Smooth muscle cell (in vitro differentiated cells): ENCODE results near the gene SNX25. TPM values are rescaled to one million over a fixed set of nuclear protein-coding genes. Genes with fewer than 3 reads are reported as not detected.
"Not testable (repeated sequence)": the region's sequence is repeated elsewhere in the genome, so short reads cannot be mapped to it uniquely, and the experiment has no call there.

Experiments
- DNase-seq: peaks from one replicate; lab custom pipeline; 2025; ENCODE audit not compliant: unreplicated experiment; lab: John Stamatoyannopoulos, UW
- H2AFZ ChIP-seq: fragments of 200-600 bp; sonication (generic); 2 replicates; pipeline ENCODE4 v1.6.0; 2016; ENCODE audit warnings: antibody characterized with exemption, low read depth, mild to moderate bottlenecking
- H3F3A ChIP-seq: fragments of 200-600 bp; sonication (generic); 2 replicates; pipeline ENCODE4 v1.6.0; 2017; ENCODE audit warnings: antibody characterized with exemption, low read depth
- H3K27ac ChIP-seq: fragments of 200-600 bp; sonication (generic); 2 replicates; pipeline ENCODE4 v1.5.1; 2016; ENCODE audit warnings: low read depth, mild to moderate bottlenecking
- H3K27me3 ChIP-seq: fragments of 200-600 bp; sonication (generic); 2 replicates; pipeline ENCODE4 v1.6.1; 2016; ENCODE audit warnings: low read depth, mild to moderate bottlenecking
- H3K36me3 ChIP-seq: fragments of 200-600 bp; sonication (generic); 2 replicates; pipeline ENCODE4 v1.5.1; 2016; ENCODE audit warnings: low read depth
- H3K4me1 ChIP-seq: fragments of 200-600 bp; sonication (generic); 2 replicates; pipeline ENCODE4 v1.5.1; 2016; ENCODE audit warnings: low read depth
- H3K4me2 ChIP-seq: fragments of 200-600 bp; sonication (generic); 2 replicates; pipeline ENCODE4 v1.6.0; 2016; ENCODE audit warnings: mild to moderate bottlenecking
- H3K4me3 ChIP-seq: fragments of 200-600 bp; sonication (generic); 2 replicates; pipeline ENCODE4 v1.5.1; 2016; ENCODE audit warnings: mild to moderate bottlenecking
- H3K79me2 ChIP-seq: fragments of 200-600 bp; sonication (generic); 2 replicates; pipeline ENCODE4 v1.6.0; 2016; ENCODE audit warnings: low read depth, mild to moderate bottlenecking
- H3K9ac ChIP-seq: fragments of 200-600 bp; sonication (generic); 2 replicates; pipeline ENCODE4 v1.6.0; 2016; ENCODE audit warnings: low read depth
- H3K9me3 ChIP-seq: fragments of 200-600 bp; sonication (generic); replicated peaks from 2 replicates; pipeline ENCODE4 v1.5.1; 2016; ENCODE audit warnings: low read depth
- H4K20me1 ChIP-seq: fragments of 200-600 bp; sonication (generic); 2 replicates; pipeline ENCODE4 v1.6.0; 2016; ENCODE audit warnings: low read depth
- WGBS: methylation state at CpG from one replicate; pipeline ENCODE4 v1.1.7; 2016; ENCODE audit warnings: low lambda C conversion rate; 5-methylcytosine and 5-hydroxymethylcytosine counted together
- polyA plus RNA-seq: library from polyadenylated mRNA; unstranded; fragments of >200 nt; fragmentation: Nextera tagmentation; extraction: Ambion mirVana; gene quantifications from 2 replicates; pipeline ENCODE4 v1.2.1, GENCODE V29; 2016
- total RNA-seq: library from RNA; depleted of rRNA; stranded (reverse); fragments of >200 nt; gene quantifications from 2 replicates; pipeline ENCODE4 v1.2.3, GENCODE V29; 2014
- TF ChIP-seq, protein P1 (sequence below): fragments of 200-600 bp; sonication (generic); IDR thresholded peaks from 2 replicates; pipeline ENCODE4 v1.5.1; 2017; ENCODE audit warnings: borderline replicate concordance, mild to moderate bottlenecking, antibody characterized with exemption; ENCODE audit not compliant: insufficient read depth, poor library complexity, severe bottlenecking

SNX25 gene
- total and polyA plus RNA-seq, 2 experiments from 2014 or later = 12.3 to 23.6 TPM

DNA sequence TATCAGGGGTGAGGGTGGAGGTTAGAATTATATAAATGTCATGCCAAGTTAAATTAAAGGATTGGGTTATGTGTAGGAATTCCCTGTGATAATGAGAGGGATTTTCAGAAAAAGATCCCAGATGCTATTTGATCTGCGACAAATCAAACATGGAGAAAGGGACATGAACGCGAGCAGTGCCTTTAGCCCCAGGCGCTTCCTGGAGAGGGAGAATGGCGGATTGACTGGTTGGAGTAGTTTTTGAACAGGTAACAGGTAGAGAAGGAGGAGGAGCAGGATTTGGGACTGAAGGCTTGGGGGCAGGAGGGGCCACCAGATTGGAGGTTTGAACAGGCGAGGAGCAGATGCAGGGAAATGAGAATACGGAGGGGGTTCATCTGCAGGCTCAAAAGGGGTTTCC is 119.2 kb downstream of the SNX25 start:
- no peaks in the 10 kb centered on the region for H3K36me3 ChIP-seq
- H3K9ac ChIP-seq = no peak overlapping the region
- peaks cover 6% of the 10 kb centered on the region for H3K4me1 ChIP-seq
- DNase-seq = no peak
- WGBS = 89% methylated on average over 7 of the region's 7 CpGs
- no peaks in the 10 kb centered on the region for H3K27me3 ChIP-seq
- no peaks in the 10 kb centered on the region for H3K79me2 ChIP-seq
- H4K20me1 ChIP-seq = no peaks in the 10 kb centered on the region
- TF ChIP-seq, protein P1, sequence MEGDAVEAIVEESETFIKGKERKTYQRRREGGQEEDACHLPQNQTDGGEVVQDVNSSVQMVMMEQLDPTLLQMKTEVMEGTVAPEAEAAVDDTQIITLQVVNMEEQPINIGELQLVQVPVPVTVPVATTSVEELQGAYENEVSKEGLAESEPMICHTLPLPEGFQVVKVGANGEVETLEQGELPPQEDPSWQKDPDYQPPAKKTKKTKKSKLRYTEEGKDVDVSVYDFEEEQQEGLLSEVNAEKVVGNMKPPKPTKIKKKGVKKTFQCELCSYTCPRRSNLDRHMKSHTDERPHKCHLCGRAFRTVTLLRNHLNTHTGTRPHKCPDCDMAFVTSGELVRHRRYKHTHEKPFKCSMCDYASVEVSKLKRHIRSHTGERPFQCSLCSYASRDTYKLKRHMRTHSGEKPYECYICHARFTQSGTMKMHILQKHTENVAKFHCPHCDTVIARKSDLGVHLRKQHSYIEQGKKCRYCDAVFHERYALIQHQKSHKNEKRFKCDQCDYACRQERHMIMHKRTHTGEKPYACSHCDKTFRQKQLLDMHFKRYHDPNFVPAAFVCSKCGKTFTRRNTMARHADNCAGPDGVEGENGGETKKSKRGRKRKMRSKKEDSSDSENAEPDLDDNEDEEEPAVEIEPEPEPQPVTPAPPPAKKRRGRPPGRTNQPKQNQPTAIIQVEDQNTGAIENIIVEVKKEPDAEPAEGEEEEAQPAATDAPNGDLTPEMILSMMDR = no peak
- H3K9me3 ChIP-seq = no peaks in the 10 kb centered on the region
- H3K4me3 ChIP-seq = no peak overlapping the region
- no peaks in the 10 kb centered on the region for H3F3A ChIP-seq
- no peak overlapping the region for H2AFZ ChIP-seq
- H3K27ac ChIP-seq = no peak overlapping the region
- no peak overlapping the region for H3K4me2 ChIP-seq

DNA sequence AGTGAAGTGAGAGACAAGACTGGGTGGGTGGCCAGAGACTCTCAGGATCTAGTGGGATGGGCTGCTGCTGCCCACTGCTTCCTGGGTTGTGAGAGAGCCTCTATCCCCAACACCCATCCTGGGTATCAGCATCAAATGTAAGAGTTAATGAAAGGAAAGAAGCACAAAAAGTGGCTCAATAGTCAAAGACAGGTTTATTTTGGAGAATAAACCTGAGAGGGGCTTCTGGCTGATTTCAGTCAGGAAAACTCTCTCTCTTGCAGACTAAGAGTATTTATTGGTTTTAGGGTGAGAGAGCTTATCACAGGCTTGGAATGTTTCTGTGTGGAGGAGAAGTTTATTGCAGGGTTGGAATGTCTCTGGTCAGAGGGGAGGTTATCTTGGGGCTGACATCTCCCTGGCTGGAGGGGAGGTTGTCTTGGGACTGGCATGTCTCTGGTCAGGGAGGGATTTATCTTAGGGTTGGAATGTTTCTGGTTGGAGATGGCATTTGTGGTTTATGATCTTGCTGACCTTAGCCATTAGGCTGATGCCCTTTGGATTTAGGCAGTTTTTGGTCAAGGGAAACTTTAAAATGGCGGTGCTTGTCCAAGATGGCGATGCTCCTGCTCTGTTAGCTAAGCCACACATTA is 120.6 kb downstream of the SNX25 start:
- not testable (repeated sequence) for H3K27me3 ChIP-seq, H3K9ac ChIP-seq, DNase-seq, H3K36me3 ChIP-seq, H3K9me3 ChIP-seq, H4K20me1 ChIP-seq, H3K27ac ChIP-seq, H3K4me2 ChIP-seq, H3K79me2 ChIP-seq, H2AFZ ChIP-seq, H3F3A ChIP-seq, H3K4me3 ChIP-seq, H3K4me1 ChIP-seq
- 97% methylated on average over 2 of the region's 2 CpGs for WGBS

DNA sequence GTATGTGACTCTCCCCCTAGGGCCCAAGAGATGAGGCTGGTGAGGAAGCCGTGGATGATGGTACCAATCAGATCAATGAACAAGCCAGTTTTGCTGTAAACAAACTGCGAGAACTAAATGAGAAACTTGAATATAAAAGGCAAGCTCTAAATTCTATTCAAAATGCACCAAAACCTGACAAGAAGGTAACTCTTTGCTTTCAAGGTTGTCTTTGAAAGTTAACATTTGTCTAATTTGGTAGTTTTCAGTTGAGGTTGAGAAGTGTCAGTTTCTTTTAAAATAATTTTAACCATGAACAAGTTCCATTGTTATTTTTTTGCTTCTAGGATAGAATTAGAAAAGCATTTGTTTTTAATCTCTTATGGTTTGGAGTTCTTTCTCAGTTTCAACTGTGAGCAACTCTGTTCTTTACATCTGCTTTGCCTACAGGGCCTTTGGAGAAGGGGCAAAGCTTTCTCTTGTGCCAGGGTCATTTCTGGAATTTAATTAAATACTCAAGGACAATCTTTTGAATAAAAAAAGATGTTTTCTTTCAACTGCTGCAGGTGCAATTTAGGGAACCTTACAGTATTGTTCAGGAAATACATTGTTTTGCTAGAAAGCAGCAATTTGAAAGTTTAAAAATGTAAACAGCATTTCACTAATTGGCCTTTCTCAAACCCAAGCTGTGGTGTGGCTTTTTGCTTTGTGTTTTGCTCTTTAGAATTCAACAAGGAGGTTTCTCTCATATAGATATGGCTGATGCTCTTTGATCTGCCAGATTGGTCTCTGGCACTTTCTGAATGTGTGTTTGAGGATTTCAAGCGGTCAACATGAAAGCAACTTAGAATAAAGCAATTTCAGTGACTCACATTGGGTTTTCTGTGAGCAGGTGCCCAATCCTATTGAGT is 123.4 kb downstream of the SNX25 start:
- Histone ChIP-seq H3K36me3 (no peaks in the 10 kb centered on the region), H3K4me3 (no peak overlapping the region), H3K4me2 (no peak overlapping the region), H3K4me1 (peaks cover 6% of the 10 kb centered on the region), H3K27ac (no peak overlapping the region), H3K9me3 (no peaks in the 10 kb centered on the region), H3K79me2 (no peaks in the 10 kb centered on the region), H3F3A (no peaks in the 10 kb centered on the region), H3K9ac (no peak overlapping the region), H2AFZ (no peak overlapping the region), H4K20me1 (no peaks in the 10 kb centered on the region), H3K27me3 (no peaks in the 10 kb centered on the region)
- TF ChIP-seq, protein P1 = no peak
- WGBS = 90% methylated on average over 3 of the region's 3 CpGs
- DNase-seq = no peak

DNA sequence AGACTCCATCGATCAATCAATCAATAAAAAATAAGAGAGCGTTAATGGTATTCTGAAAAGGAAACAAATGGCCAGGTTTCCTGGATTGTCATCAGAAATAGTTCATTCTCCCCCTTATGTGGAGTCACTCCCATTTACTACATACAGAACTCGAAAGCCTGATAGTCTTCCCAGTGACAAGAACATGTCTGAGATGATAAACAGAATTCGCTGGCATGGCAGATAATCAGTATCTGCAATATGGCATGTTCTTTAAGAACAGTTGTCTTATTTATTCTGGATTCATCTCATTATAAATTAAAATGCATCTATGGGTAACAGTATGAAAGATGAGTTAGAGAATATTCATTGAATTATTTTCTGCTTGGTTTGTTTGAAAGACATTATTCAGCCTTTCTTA is 124.9 kb downstream of the SNX25 start:
- DNase-seq = no peak
- no peaks in the 10 kb centered on the region for H4K20me1 ChIP-seq
- no peaks in the 10 kb centered on the region for H3K36me3 ChIP-seq
- H3K79me2 ChIP-seq = no peaks in the 10 kb centered on the region
- H3F3A ChIP-seq = no peaks in the 10 kb centered on the region
- H3K4me1 ChIP-seq = peaks cover 6% of the 10 kb centered on the region
- no peak overlapping the region for H3K4me3 ChIP-seq
- H3K9ac ChIP-seq = no peak overlapping the region
- no peak overlapping the region for H2AFZ ChIP-seq
- H3K4me2 ChIP-seq = no peak overlapping the region
- 97% methylated on average over 4 of the region's 4 CpGs for WGBS
- no peaks in the 10 kb centered on the region for H3K27me3 ChIP-seq
- TF ChIP-seq, protein P1 = no peak
- no peak overlapping the region for H3K27ac ChIP-seq
- no peaks in the 10 kb centered on the region for H3K9me3 ChIP-seq
